Central memory CD8-positive, alpha-beta T cell (primary cell): ENCODE measurements around the gene GCLC.

Experiments used
- ATAC-seq: fragments of 150-1000 bp; cut with Tn5 transposase; replicated peaks from 2 replicates; pipeline ENCODE4 v1.10.0; 2022; ENCODE audit warnings: mild to moderate bottlenecking, moderate FRiP score, moderate number of reproducible peaks; ENCODE audit not compliant: poor library complexity, severe bottlenecking; ENCODE audit errors: extremely low read depth
- DNase-seq, 2 donors: peaks; one replicate each; pipeline ENCODE4 v3.0.0; 2021; ENCODE audit warnings: low spot score in 2 of 2
- H3K27ac Mint-ChIP-seq: one replicate; pipeline ENCODE4 v1.8.0; 2022; ENCODE audit warnings: low read depth, mild to moderate bottlenecking, moderate library complexity, mixed read lengths
- H3K27me3 Mint-ChIP-seq: one replicate; pipeline ENCODE4 v1.8.0; 2022; ENCODE audit warnings: mixed read lengths
- H3K36me3 Mint-ChIP-seq: one replicate; pipeline ENCODE4 v1.8.0; 2022; ENCODE audit warnings: mild to moderate bottlenecking, moderate library complexity, mixed read lengths; ENCODE audit not compliant: insufficient read depth
- H3K4me1 Mint-ChIP-seq: one replicate; pipeline ENCODE4 v1.8.0; 2022; ENCODE audit warnings: mixed read lengths
- H3K4me3 Mint-ChIP-seq: one replicate; pipeline ENCODE4 v1.8.0; 2022; ENCODE audit warnings: mild to moderate bottlenecking, moderate library complexity, mixed read lengths
- H3K9me3 Mint-ChIP-seq: one replicate; pipeline ENCODE4 v1.8.0; 2022; ENCODE audit warnings: mixed read lengths

Gene GCLC

DNA sequence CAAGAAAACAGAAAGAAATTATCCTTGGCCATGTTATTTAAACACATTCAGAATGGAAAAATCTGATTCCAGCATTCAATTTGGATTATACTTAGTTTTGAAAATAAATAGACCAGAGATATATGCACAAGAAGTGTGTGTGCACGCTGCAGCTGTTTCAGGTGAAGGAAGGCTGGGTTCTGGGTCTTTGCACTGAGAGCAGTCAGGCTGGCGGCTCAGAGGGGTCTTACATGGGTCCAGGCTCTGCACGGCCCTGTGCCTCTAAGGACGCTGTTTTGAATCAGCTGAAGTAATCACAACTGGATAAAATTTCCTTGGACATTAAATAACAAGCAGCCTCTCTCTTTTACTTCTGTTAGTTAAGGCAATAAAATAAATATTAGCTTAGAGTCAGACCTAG, 31.8 kb downstream of the GCLC start:
- ATAC-seq: no peak
- peaks cover 24% of the 10 kb centered on the region for H3K36me3 Mint-ChIP-seq
- H3K4me3 Mint-ChIP-seq: no peak overlapping the region
- no peaks in the 10 kb centered on the region for H3K4me1 Mint-ChIP-seq
- no peak for DNase-seq
- no peak overlapping the region for H3K27ac Mint-ChIP-seq
- H3K27me3 Mint-ChIP-seq: no peaks in the 10 kb centered on the region
- no peaks in the 10 kb centered on the region for H3K9me3 Mint-ChIP-seq

- Mint-ChIP-seq H3K27me3 (no peaks in the 10 kb centered on the region), H3K36me3 (peaks cover 24% of the 10 kb centered on the region), H3K4me1 (no peaks in the 10 kb centered on the region), H3K27ac (no peak overlapping the region), H3K4me3 (no peak overlapping the region), H3K9me3 (no peaks in the 10 kb centered on the region)
- ATAC-seq (no peak), DNase-seq (no peak)
These were observed 32.3 kb downstream of the GCLC start for GRCh38 chr6:53512626-53513025.

GRCh38 chr6:53510746-53511145, 34.2 kb downstream of the GCLC start:
- no peak overlapping the region for H3K4me3 Mint-ChIP-seq
- H3K9me3 Mint-ChIP-seq: no peaks in the 10 kb centered on the region
- no peak for ATAC-seq
- peaks cover 28% of the 10 kb centered on the region for H3K36me3 Mint-ChIP-seq
- no peak for DNase-seq
- H3K27me3 Mint-ChIP-seq: no peaks in the 10 kb centered on the region
- H3K27ac Mint-ChIP-seq: no peak overlapping the region
- no peaks in the 10 kb centered on the region for H3K4me1 Mint-ChIP-seq

GRCh38 chr6:53506872-53507271, 38.0 kb downstream of the GCLC start:
- Mint-ChIP-seq H3K36me3 (peaks cover 32% of the 10 kb centered on the region), H3K27ac (no peak overlapping the region), H3K27me3 (no peaks in the 10 kb centered on the region), H3K4me1 (no peaks in the 10 kb centered on the region), H3K4me3 (no peak overlapping the region), H3K9me3 (no peaks in the 10 kb centered on the region)
- no peak for DNase-seq
- ATAC-seq: no peak

DNA sequence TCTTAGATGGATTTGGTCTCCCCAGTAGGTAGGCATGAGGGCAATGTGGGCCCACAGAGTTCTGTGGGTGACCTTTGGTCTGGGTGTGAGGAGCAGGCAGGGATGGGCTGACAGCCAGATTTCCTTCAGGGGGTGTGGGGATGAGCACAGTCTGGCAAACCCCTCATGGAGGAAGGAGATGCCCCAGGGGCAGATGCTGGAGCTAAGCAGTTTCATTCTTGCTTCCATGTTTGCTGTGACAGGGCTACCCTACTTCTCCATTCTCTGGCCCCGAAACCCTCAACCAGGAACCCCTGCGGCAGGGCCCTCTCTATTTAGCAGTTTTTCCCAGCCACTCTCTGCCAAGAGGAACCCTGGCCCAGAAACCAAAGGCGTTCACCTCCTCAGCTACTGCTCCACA, 40.4 kb downstream of the GCLC start:
- Mint-ChIP-seq H3K4me3 (no peak overlapping the region), H3K36me3 (peaks cover 31% of the 10 kb centered on the region), H3K27ac (no peak overlapping the region), H3K4me1 (no peaks in the 10 kb centered on the region), H3K27me3 (no peaks in the 10 kb centered on the region), H3K9me3 (no peaks in the 10 kb centered on the region)
- DNase-seq (no peak), ATAC-seq (no peak)

DNA sequence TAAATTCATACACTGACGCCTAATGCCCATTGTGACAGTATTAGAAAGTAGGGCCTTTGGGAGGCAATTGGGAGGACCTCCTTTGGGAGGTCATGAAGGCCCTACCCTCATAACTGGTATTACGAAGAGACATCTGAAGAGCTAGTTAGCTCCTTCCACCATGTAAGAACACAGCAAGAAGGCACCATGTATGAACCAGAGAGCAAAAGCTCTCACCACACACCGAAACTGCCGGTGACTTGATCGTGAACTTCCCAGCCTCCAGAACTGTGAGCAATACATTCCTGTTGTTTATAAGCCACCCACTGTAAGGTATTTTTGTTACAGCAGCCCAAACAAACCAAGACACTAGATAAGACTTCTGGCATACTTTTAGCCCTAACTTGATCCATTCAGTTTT, 41.8 kb downstream of the GCLC start:
- H3K36me3 Mint-ChIP-seq: peaks cover 26% of the 10 kb centered on the region
- H3K9me3 Mint-ChIP-seq: no peaks in the 10 kb centered on the region
- no peak overlapping the region for H3K4me3 Mint-ChIP-seq
- no peaks in the 10 kb centered on the region for H3K4me1 Mint-ChIP-seq
- H3K27me3 Mint-ChIP-seq: no peaks in the 10 kb centered on the region
- no peak for ATAC-seq
- no peak overlapping the region for H3K27ac Mint-ChIP-seq
- no peak for DNase-seq

DNA sequence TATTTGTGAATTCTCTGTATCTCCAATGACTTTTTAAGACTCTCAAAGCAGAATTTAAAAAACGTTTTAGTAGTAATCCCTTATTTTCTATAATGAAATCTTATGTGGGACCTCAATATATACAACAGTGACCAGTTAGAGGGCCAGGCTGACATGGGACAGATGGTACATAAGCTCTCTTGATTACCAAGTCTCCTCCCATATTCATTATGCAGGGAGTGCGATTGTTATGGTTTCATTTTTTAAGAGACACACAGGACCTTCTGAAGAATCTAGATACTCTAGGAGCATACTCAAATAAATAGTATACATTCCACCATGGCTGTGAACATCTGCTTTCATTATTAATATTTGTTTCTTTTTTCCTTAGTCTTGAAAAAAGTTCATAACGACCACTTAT, 43.5 kb downstream of the GCLC start:
- Mint-ChIP-seq H3K4me1 (no peaks in the 10 kb centered on the region), H3K36me3 (peaks cover 23% of the 10 kb centered on the region), H3K27me3 (no peaks in the 10 kb centered on the region), H3K4me3 (no peak overlapping the region), H3K9me3 (no peaks in the 10 kb centered on the region), H3K27ac (no peak overlapping the region)
- no peak for DNase-seq
- no peak for ATAC-seq

DNA sequence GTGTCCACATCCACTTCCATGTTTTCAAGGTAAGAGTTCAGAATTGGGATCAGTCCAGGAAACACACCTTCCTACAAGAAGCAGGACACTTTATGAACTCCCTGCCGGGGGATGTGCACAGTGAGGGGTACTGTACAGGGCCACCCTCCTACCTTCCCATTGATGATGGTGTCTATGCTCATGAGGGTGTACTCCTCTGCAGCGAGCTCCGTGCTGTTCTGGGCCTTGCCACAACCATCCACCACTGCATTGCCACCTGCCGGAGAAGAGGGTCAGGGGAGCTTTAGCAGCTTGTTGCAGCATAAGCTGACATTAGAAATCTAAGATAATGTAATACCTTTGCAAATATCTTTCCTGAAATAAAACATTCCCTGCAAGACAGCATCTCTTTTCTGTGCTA, 44.8 kb downstream of the GCLC start:
- Mint-ChIP-seq H3K27me3 (no peaks in the 10 kb centered on the region), H3K9me3 (no peaks in the 10 kb centered on the region), H3K4me3 (no peak overlapping the region), H3K36me3 (peaks cover 14% of the 10 kb centered on the region), H3K4me1 (no peaks in the 10 kb centered on the region), H3K27ac (no peak overlapping the region)
- DNase-seq: no peak
- no peak for ATAC-seq

GRCh38 chr6:53499094-53499493, 45.8 kb downstream of the GCLC start:
- DNase-seq: no peak
- no peak for ATAC-seq
- no peak overlapping the region for H3K4me3 Mint-ChIP-seq
- peaks cover 10% of the 10 kb centered on the region for H3K36me3 Mint-ChIP-seq
- H3K4me1 Mint-ChIP-seq: no peaks in the 10 kb centered on the region
- H3K27me3 Mint-ChIP-seq: no peaks in the 10 kb centered on the region
- no peak overlapping the region for H3K27ac Mint-ChIP-seq
- H3K9me3 Mint-ChIP-seq: no peaks in the 10 kb centered on the region

- Mint-ChIP-seq H3K4me1 (no peaks in the 10 kb centered on the region), H3K27me3 (no peaks in the 10 kb centered on the region), H3K36me3 (peaks cover 8% of the 10 kb centered on the region), H3K9me3 (no peaks in the 10 kb centered on the region), H3K27ac (no peak overlapping the region), H3K4me3 (no peak overlapping the region)
- no peak for DNase-seq
- no peak for ATAC-seq
These were observed 46.3 kb downstream of the GCLC start for GRCh38 chr6:53498649-53499048.

GRCh38 chr6:53497905-53498304, 47.0 kb downstream of the GCLC start:
- ATAC-seq (no peak), DNase-seq (no peak)
- H3K4me3 Mint-ChIP-seq: no peak overlapping the region
- no peak overlapping the region for H3K27ac Mint-ChIP-seq
- H3K27me3 Mint-ChIP-seq: no peaks in the 10 kb centered on the region
- H3K9me3 Mint-ChIP-seq: no peaks in the 10 kb centered on the region
- H3K36me3 Mint-ChIP-seq: peaks cover 4% of the 10 kb centered on the region
- H3K4me1 Mint-ChIP-seq: no peaks in the 10 kb centered on the region

DNA sequence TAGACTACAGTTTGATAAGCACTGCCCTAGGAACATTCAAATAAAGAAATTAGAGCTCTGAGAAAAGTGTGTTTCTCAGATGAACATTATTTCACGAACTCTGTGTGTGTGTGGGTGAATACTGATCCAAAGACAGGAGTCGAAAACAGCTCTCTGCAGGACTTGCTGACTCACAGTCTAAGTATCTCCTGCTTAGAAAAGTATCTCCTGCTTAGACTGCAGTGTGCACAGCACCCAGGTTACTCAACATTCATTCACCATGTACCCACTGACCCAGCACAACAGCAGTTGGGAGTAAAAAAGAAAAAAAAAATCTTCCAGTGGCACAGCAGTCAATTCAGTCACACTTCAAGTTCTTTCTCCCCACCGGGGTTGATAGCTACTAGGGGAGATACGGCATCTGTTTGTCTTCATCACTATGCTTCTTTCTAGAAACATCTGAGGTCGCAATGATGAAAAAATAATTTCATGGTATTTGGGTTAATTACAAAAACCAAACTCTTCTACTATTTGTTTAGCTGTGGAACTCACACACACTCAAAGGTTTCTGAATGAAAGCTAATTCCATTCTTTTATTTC, 48.0 kb downstream of the GCLC start:
- Mint-ChIP-seq H3K9me3 (no peaks in the 10 kb centered on the region), H3K36me3 (peaks cover 4% of the 10 kb centered on the region), H3K4me1 (no peaks in the 10 kb centered on the region), H3K27me3 (no peaks in the 10 kb centered on the region), H3K27ac (no peak overlapping the region), H3K4me3 (no peak overlapping the region)
- DNase-seq (no peak), ATAC-seq (no peak)

DNA sequence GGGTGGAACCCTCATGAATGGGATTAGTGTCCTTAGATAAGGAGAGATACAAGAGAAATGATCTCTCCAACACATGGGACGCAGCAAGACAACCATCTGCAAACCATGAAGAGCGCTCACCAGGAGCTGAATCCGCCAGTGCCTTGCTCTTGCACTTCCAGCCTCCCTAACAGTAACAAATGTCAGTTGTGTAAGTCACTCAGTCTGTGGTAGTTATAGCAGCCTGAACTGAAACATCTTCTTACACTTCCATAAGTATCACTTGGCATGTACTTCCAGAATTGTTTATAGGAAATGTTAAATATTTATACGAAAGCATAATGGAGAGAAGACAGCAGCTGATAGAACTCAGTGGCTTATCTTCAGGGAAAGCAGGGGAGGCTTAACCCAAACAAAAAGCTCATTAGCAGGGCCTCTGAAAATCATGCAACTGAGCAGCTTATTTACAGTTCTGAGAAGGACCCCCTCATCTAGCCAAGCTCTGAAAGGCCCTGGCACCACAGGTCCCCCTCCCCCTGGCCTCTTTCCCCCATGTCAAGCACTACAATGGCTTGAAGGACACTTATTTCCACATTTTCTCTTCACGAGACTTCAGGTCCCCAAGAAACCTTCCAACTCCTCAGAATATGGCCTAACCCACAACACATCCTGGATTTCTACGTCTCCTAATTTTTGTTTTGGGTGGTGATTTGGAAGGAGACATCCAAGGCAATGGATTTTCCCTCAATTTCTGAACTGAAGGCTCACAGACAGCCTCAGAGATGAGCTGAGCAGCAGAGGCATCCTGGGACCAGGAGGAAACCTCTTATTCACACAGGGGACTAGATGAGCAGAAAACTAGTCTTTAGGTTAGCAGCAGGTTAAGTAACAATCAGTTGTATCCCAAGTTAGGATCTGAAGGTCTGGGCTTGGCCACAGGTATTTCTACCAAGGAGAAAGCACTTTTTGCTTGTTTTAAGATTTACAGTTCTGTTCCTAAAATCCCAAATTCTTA, 49.1 kb downstream of the GCLC start:
- DNase-seq: no peak
- H3K36me3 Mint-ChIP-seq: peaks cover 4% of the 10 kb centered on the region

More for the DNA sequence above, 49.1 kb downstream of the GCLC start:
- Mint-ChIP-seq H3K9me3 (no peaks in the 10 kb centered on the region), H3K27ac (no peak overlapping the region), H3K4me1 (no peaks in the 10 kb centered on the region), H3K4me3 (no peak overlapping the region), H3K27me3 (no peaks in the 10 kb centered on the region)
- no peak for ATAC-seq
